K562 (cell line): ENCODE data around the gene GFOD2. TPM values are rescaled to one million over a fixed set of nuclear protein-coding genes. Genes with fewer than 3 reads are reported as not detected.
"Not testable (repeated sequence)": the region's sequence is repeated elsewhere in the genome, so short reads cannot be mapped to it uniquely, and the experiment has no call there.

Source experiments
- ATAC-seq: fragments of 200-7000 bp; cut with Tn5 transposase; 3 replicates; pipeline ENCODE4 v1.9.1; 2020; ENCODE audit warnings: moderate library complexity
- BruUV-seq: library from RNA; stranded (reverse); fragments of 400-500 nt; replicated peaks from 2 replicates; lab custom pipeline; 2021; lab: Mats Ljungman, UMichigan
- CTCF ChIA-PET: fragments of 300-600 bp; formaldehyde crosslinking; extraction: SDS; loops from one replicate; lab custom pipeline; 2021; ENCODE audit warnings: low intra/inter-chr PET ratio; lab: Yijun Ruan, JAX
- POLR2A ChIA-PET: fragments of 300-600, 350-650 bp; sonication (Branson Sonifier 250); formaldehyde crosslinking; extraction: SDS; loops from one replicate; lab custom pipeline; 2021; ENCODE audit warnings: antibody characterized with exemption, inconsistent platforms; lab: Yijun Ruan, JAX
- DNase-seq, 4 experiments: peaks; one replicate each; pipeline versions ENCODE4 v3.0.0 to v3.0.0-alpha.2; 2011 to 2018; ENCODE audit warnings: low spot score in 3 of 4, mixed read lengths in 3 of 4; ENCODE audit errors: extremely low read depth in 1 of 4
- FAIRE-seq: peaks from 2 replicates; lab custom pipeline; 2011; peaks lifted over from hg19 to GRCh38; lab: Jason Lieb, UNC
- H2AFZ ChIP-seq: 2 replicates; pipeline ENCODE4 v1.6.0; 2011; ENCODE audit warnings: low read depth, low read length, control low read depth, inconsistent platforms
- H3K27ac ChIP-seq: fragments of 200-600 bp; 3 replicates; pipeline ENCODE4 v1.8.0; 2011; ENCODE audit warnings: low read depth, mild to moderate bottlenecking, control low read depth, inconsistent platforms, low read length, moderate library complexity, mixed read lengths; ENCODE audit errors: extremely low read depth
- H3K27me3 ChIP-seq, 2 experiments: fragments of 300-600 bp in 1 of 2; 2 replicates in 1 of 2; 3 replicates in 1 of 2; pipeline versions ENCODE4 v1.6.0 to v1.8.0; 2011; ENCODE audit warnings: inconsistent platforms in 2 of 2, low read length in 2 of 2, mild to moderate bottlenecking in 1 of 2, mixed read lengths in 1 of 2, moderate library complexity in 1 of 2; ENCODE audit not compliant: control insufficient read depth in 2 of 2, insufficient read depth in 2 of 2
- H3K36me3 ChIP-seq: fragments of 300-600 bp; 3 replicates; pipeline ENCODE4 v1.8.0; 2011; ENCODE audit warnings: mild to moderate bottlenecking, low read length, inconsistent platforms; ENCODE audit not compliant: control insufficient read depth, insufficient read depth
- H3K4me1 ChIP-seq, 2 experiments: fragments of 200-600 bp in 1 of 2; replicated peaks in 1 of 2; 2 replicates in 1 of 2; 3 replicates in 1 of 2; pipeline versions ENCODE4 v1.5.1 to v1.8.0; 2011; ENCODE audit warnings: inconsistent platforms in 2 of 2, low read length in 2 of 2, mild to moderate bottlenecking in 1 of 2, mixed read lengths in 1 of 2, moderate library complexity in 1 of 2; ENCODE audit not compliant: control insufficient read depth in 2 of 2, insufficient read depth in 2 of 2
- H3K4me2 ChIP-seq: 2 replicates; pipeline ENCODE4 v1.6.1; 2011; ENCODE audit warnings: low read length, control low read depth, inconsistent platforms, mixed read lengths; ENCODE audit not compliant: insufficient read depth
- H3K4me3 ChIP-seq: fragments of 200-600 bp; sonication (generic), shearing (Covaris generic); 2 replicates; pipeline ENCODE4 v1.5.1; 2016; ENCODE audit warnings: control low read depth, inconsistent platforms
- H3K79me2 ChIP-seq: fragments of 200-600 bp; 3 replicates; pipeline ENCODE4 v1.8.0; 2011; ENCODE audit warnings: low read length, inconsistent platforms; ENCODE audit not compliant: control insufficient read depth, insufficient read depth
- H3K9ac ChIP-seq, 2 experiments: 2 replicates each; pipeline versions ENCODE4 v1.6.0 to v1.6.1; 2011; ENCODE audit warnings: low read depth in 2 of 2, low read length in 2 of 2, control low read depth in 1 of 2, inconsistent platforms in 1 of 2, mild to moderate bottlenecking in 1 of 2, mixed read lengths in 1 of 2; ENCODE audit not compliant: insufficient read depth in 1 of 2
- H3K9me1 ChIP-seq: one replicate; pipeline ENCODE4 v1.6.0; 2011; ENCODE audit warnings: inconsistent platforms, mild to moderate bottlenecking, low read length, moderate library complexity; ENCODE audit not compliant: control insufficient read depth, insufficient read depth
- H3K9me3 ChIP-seq: replicated peaks from 2 replicates; pipeline ENCODE4 v1.5.1; 2011; ENCODE audit warnings: low read depth, low read length, inconsistent platforms; ENCODE audit not compliant: control insufficient read depth, insufficient read depth
- H4K20me1 ChIP-seq: replicated peaks from 2 replicates; pipeline ENCODE4 v1.6.1; 2011; ENCODE audit warnings: low read length, inconsistent platforms, mixed read lengths; ENCODE audit not compliant: control insufficient read depth, insufficient read depth
- DIDO1 ChIP-seq: fragments of 450-650 bp; IDR thresholded peaks from 2 replicates; pipeline ENCODE4 v1.6.1; 2016; ENCODE audit warnings: low read depth, missing biosample characterization, missing genetic modification characterization
- ELF2 ChIP-seq: fragments of 250-450 bp; sonication (Bioruptor Pico); IDR thresholded peaks from 2 replicates; pipeline ENCODE4 v1.5.0; 2021; ENCODE audit warnings: mild to moderate bottlenecking
- WGBS: fragments of 100-300 bp; shearing (Covaris generic); methylation state at CpG from one replicate; pipeline ENCODE4 v1.1.6; 2016; ENCODE audit warnings: low coverage, mixed read lengths; ENCODE audit not compliant: insufficient coverage; ENCODE audit errors: missing lambda C conversion rate; 5-methylcytosine and 5-hydroxymethylcytosine counted together
- in situ Hi-C: fragments of 300-500 bp; cut with MboI; formaldehyde crosslinking; loops from 4 replicates; pipeline ENCODE4 v1.15.0; 2018; ENCODE audit warnings: inconsistent platforms, mixed read lengths
- intact Hi-C: fragments of 100-400 bp; cut with micrococcal nuclease; formaldehyde crosslinking; loops from 2 replicates; pipeline ENCODE4 v1.14.2; 2022
- polyA plus RNA-seq, 8 experiments: library from polyadenylated mRNA; depleted of rRNA in 4 of 8; stranded (reverse) in 5 of 8; unstranded in 3 of 8; fragments of >200 nt; fragmentation: Nextera tagmentation in 2 of 8; fragmentation: Illumina TruSeq in 1 of 8; extraction: Ambion mirVana in 2 of 8; extraction: Trizol in 1 of 8; gene quantifications; 2 replicates each; pipeline versions ENCODE4 v1.2.1 to v1.2.3, GENCODE V29; 2011 to 2014; ENCODE audit warnings: inconsistent platforms in 1 of 8, missing spikeins in 1 of 8
- total RNA-seq, 7 experiments: library from RNA; depleted of rRNA in 6 of 7; stranded (reverse); fragments of >200 nt in 6 of 7; fragmentation: Illumina TruSeq in 2 of 7; extraction: Trizol in 2 of 7; gene quantifications; 2 replicates each; pipeline versions ENCODE4 v1.2.1 to v1.2.3, GENCODE V29; 2011 to 2021; ENCODE audit warnings: low replicate concordance in 1 of 7
- TF ChIP-seq, protein P1 (sequence below): fragments of 450-650 bp; IDR thresholded peaks from 2 replicates; pipeline ENCODE4 v1.6.1; 2016; ENCODE audit warnings: low read depth, mild to moderate bottlenecking, moderate library complexity

Gene GFOD2
- total and polyA plus RNA-seq, 9 of the 15 experiments (the other 6 are each of a cell fraction or from before 2014, with no cell fraction given): 1.9 to 15.8 (median 11.1) TPM

DNA sequence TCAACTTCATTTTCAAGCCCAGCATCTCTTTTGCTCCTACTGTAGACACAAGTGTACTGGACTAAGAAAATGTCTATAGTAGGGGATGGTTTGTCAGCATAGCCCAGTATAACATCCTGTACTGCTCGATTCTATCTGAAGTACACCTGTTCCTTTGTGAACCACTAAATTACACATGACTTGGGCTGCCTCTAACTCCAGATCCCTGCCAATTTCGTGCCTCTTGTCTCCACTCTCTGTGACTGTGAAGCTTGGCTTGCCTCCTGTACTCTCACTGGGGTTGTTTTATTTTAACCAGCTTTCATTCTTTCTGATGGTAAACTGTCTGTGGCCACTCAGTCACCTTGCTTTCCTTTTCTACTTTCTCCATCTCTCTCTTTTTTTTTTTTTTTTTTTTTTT is 24.5 kb downstream of the GFOD2 start (continued):
- TF ChIP-seq ELF2 (CRISPR knock-in tag): no peak
- TF ChIP-seq DIDO1 (tag): no peak
- TF ChIP-seq, protein P1, sequence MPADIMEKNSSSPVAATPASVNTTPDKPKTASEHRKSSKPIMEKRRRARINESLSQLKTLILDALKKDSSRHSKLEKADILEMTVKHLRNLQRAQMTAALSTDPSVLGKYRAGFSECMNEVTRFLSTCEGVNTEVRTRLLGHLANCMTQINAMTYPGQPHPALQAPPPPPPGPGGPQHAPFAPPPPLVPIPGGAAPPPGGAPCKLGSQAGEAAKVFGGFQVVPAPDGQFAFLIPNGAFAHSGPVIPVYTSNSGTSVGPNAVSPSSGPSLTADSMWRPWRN: no peak
- TF ChIP-seq, all 486 proteins: peak for 0

DNA sequence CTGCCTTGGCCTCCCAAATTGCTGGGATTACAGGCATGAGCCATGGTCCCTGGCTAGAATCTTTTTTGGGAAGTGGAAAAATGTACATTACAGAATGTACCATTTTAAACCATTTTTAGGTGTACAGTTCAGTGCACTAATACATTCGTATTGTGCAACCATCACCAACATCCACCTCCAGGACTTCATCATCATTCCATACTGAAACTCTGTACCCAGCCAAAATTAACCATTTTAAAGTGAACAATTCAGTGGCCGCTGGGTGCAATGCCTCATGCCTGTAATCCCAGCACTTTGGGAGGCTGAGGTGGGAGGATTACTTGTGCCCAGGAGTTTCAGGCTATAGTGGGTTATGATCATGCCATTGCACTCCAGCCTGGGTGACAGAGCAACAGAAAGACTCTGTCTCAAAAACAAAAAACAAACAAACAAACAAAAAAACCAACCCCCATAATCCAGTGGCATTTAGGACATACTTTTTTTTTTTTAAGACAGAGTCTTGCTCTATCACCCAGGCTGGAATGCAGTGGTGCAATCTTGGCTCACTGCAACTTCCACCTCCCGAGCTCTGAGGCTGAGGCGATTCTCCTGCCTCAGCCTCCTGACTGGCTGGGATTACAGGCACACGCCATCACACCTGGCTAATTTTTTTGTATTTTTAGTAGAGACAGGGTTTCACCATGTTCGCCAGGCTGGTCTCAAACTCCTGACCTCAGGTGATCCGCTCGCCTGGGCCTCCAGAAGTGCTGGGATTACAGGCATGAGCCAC is 25.4 kb downstream of the GFOD2 start:
- BruUV-seq, H4K20me1 ChIP-seq, H3K4me2 ChIP-seq, H3K4me1 ChIP-seq, H2AFZ ChIP-seq, FAIRE-seq, H3K9me1 ChIP-seq, in situ Hi-C loops, H3K9me3 ChIP-seq, intact Hi-C loops, H3K27ac ChIP-seq, H3K36me3 ChIP-seq, H3K27me3 ChIP-seq, H3K9ac ChIP-seq, H3K4me3 ChIP-seq, H3K79me2 ChIP-seq, ATAC-seq, DNase-seq: not testable (repeated sequence)
- CTCF ChIA-PET: interaction anchor here (0.7 kb wide), 1 partner anchor 192 kb away, joined by 5 read pairs; no protein-coding TSS in a partner anchor
- 77% methylated on average over 8 of the region's 8 CpGs for WGBS
- POLR2A ChIA-PET: interaction anchor here (0.9 kb wide), 1 partner anchor 242 kb away, joined by 3 read pairs; no protein-coding TSS in a partner anchor
